Ureter (tissue), 1 donor: ENCODE data around the gene WDR90. TPM values are rescaled to one million over a fixed set of nuclear protein-coding genes. Genes with fewer than 3 reads are reported as not detected.
"Not testable (repeated sequence)": the region's sequence is repeated elsewhere in the genome, so short reads cannot be mapped to it uniquely, and the experiment has no call there.

Experiments used
- DNase-seq: peaks from one replicate; pipeline ENCODE4 v3.0.0-alpha.2; 2020; ENCODE audit warnings: low spot score
- total RNA-seq: library from RNA; stranded (reverse); gene quantifications from one replicate; pipeline ENCODE4 v1.2.4, GENCODE V29; 2023
- donor health status: DM: yes; HTN: yes; CAD: no.

Gene WDR90
- total RNA-seq, 1 donor from 2014 or later, result 53.3 TPM

DNA sequence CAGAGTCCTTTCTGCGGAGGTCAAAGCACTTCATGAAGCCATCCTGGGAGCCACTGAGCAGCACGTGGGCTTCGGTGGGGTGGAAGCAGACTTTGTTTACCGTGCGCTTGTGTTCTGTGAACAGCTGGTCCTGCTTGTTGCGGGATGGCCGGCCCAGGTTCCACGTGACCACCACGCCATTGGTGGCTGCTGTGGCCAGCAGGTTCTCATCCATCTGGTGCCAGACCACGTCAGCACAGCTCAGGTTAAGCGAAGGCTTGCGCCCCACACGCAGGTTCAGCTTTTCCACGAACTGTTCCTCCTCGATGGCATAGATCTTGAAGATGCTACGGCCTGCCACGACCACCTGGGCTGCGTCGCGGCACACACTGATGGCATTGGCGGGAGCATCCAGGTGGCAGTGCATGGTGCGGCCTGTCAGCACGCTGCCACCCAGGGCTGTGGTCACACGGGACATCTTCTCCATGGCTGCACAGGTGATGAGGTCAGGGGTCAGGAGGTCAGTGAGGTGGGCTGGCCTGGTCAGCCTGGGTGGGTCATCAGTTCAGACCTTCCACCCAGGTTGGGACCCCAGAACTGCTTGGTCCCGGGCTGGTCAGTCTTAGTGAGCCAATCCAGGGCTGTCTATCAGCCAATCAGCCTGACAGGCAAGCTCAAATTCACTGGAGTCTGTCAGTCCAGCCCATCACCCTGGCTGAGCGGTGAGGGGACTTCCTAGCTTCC lies 40.2 kb downstream of the WDR90 start:
- DNase-seq, result no peak

DNA sequence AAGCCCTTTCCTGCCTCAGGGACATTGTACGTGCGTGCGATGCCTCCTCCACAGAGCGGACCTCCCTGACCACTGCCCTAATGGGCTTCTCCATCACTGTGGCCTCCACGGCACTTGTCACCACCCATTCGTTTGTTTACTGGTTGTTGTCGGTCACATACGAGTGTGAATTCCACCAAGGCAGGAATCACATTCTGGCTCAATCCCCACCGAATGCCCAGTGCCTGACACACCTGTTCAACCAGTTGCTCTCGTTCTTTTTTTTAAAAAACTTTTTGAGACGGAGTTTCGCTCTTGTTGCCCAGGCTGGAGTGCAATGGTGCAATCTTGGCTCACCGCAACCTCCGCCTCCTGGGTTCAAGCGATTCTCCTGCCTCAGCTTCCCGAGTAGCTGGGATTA lies 42.1 kb downstream of the WDR90 start:
- DNase-seq, result not testable (repeated sequence)

DNA sequence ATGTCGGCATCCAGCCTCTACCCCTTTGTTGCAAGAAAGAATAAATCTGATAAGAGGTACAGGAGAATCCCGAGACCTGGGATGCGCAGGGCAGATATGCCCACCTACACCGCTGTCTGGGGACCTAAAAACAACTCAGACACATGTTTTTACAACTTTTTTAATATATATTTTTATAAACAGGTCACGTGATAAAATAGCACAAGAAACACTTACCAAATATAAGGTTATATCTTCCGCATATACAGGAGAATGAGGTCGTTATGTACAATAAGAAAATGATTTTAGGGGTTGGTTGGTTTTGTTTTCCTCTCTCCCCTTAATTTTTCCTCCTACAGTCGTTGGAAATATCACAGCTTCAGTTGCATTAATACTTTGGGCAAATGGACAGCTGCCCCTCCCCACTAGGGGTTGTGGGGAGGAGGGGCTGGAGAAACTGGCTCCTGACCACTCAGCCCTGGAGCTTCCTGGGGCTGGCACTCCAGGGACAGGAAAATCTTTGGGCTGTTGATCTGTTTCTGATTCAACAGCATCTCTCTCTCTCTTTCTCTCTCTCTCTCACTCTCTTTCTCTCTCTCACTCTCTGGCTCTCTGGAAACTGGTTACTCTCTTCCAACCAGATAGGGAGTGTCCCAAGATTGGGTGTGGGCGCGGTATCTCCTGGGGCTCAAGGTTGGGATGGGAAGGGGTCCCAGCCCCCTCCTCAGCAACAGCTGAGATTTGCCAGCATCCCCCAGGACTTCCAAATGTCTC lies 43.4 kb downstream of the WDR90 start:
- no peak for DNase-seq

DNA sequence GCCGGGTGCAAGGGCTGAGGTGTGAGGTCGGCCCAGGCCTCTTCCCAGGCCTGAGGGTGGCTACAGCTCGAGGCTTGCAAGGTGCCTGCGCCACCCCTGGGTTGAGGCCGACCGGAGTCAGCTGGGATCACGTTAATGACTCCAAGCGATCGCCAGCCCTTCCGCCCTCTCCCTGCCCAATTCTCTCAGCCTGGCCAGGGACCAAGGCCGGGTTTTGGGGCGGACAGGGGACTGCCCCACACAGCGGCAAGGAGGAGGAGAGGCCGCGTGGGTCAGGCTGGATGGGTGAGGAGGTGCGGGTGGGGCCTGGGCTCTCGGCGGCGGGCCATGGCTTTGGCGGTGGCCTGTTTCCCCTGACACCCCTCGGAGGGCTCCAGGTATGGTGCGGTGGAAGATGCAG lies 44.2 kb downstream of the WDR90 start:
- no peak for DNase-seq

DNA sequence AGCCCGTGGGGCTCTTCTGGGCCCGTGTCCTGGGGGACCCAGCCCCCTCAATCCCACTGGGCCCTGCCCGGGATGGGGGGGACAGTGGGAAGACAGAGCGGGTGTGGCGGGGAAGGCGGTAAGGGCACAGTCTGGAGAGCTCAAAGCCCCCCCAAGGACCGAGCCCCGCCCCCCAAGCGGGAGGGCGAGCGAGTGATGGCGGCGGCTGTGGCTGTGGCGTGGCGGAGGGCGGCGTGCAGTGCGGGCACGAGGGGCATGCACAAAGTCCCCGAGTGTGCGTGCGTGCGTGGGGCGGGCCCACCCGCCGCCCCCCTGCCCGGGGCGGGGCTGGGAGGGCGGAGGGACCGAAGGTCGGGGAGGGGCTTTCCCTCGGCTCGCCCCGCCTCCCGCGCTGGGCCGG lies 44.6 kb downstream of the WDR90 start:
- DNase-seq, result no peak

DNA sequence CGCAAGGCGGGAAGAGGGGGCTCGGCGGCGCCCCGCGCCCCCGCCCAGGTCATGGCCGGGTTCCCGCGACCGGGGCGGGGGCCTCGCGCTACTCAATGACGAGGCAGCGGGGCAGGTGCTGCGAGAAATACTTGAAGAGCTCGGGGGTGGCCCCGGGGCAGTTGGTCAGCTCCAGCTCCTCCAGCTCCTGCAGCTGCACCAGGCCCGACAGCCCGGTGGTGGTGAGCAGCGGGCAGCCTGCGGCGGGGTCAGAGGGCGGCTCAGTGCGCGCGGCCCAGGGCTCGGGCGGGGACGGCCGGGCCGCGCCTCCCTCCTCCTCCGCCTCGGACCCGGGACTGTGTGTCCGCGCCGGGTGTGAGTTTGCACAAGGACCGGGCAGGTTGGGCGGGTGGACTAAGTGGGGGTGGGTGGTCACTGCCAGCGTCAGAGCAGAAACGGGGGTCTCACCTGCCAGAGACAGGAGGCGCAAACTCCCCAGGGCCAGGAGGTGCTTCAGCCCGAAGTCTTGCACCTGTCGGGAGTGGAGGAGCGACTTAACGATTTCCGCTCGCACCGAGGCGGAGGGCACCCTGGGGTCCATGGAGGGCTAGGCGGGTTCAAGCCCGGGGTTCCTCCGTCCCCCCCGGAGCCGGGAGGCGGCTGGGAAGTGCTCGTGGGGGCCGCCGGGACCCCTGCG lies 45.2 kb downstream of the WDR90 start:
- DNase-seq, result no peak

DNA sequence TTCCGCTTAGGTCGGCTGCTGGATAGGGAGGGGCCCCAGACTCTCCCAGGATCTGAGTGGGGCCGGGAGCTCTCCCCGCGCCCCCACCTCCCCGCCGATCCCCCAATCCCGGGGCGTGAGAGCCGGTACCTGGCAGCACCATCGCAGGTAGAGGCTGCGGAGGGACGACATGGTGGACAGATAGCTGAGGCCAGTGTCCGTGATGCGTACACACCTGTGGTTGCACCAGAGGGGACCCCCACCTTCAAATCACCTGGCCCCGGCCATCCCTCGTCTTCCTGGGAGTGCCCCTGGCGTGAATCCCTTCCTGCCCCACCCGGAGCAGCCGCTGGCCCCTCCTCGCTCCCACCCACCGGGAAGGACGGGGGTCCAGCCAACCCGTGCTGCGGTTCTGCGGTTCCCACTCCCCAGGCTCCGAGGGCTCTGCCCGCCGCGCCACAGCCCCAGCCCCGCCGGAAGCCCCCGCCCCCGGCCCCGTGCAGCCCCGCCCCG lies 45.7 kb downstream of the WDR90 start:
- DNase-seq, result no peak

DNA sequence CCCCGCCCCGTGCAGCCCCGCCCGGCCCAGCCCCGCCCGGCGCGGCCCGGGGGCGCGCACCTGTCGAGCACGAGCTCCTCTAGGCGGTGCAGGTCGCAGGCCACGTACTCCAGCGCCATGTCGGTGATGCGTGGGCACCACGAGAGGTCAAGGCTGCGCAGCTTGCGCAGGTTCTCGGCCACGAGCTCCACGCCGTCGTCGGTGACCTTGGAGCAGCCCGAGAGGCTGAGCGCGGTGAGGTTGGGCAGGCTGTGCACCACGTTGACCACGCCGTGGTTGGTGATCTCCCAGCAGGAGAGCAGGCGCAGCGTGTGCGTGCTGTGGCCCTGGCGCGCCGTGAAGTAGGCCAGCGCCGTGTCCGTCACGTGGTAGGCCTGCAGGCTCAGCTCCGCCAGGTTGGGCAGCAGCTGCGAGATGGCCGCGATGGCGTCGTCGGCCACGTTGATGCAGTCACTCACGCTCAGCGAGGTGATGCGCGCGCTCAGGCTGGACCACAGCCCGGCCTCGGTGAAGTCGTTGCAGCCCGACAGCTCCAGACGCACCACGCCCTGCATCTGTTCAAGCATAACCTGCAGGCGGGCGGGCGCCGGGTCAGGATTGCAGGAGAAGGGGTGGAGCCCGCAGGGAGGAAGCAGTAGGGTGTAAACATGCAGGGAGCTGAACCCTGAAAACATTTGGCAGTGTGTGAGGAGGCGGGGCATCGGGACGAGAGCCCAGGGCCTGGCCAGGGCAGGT lies 46.4 kb downstream of the WDR90 start:
- peak; percentile 76 for DNase-seq

DNA sequence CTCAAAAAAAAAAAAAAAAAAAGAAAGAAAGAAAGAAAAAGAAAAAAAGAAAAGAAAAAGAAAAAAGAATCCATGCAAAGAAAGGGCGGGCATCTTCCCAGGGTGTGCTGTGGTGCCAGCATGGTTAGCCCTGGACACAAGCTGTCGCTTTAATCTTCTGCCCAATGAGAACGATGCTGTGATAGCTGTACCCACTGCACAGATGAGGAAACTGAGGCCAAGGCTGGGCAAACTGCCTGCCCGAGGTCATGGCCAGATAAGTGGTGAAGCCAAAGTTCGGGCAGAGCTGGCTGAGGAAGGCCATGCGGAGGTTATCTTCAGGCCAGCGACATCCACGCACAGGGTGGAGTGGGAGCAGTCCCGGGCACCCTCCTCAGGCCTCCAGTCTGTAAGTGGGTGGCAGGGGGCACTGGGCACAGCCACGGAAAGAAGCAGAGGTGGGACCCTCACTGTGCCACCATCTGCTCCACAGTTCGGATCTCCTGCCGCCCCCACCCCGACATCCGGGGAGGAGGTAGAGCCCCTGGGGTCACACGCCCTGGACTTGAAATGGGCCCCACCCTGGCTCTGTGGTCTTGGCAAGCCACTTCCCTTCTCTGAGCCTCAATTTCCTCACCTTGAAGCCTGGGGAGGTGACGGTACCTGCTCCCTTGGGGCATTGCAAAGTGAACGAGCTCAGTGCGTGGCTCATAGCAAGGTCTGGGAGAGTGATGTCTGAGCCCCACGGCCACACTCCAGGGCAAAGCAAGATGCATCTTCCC lies 49.9 kb downstream of the WDR90 start:
- no peak for DNase-seq

DNA sequence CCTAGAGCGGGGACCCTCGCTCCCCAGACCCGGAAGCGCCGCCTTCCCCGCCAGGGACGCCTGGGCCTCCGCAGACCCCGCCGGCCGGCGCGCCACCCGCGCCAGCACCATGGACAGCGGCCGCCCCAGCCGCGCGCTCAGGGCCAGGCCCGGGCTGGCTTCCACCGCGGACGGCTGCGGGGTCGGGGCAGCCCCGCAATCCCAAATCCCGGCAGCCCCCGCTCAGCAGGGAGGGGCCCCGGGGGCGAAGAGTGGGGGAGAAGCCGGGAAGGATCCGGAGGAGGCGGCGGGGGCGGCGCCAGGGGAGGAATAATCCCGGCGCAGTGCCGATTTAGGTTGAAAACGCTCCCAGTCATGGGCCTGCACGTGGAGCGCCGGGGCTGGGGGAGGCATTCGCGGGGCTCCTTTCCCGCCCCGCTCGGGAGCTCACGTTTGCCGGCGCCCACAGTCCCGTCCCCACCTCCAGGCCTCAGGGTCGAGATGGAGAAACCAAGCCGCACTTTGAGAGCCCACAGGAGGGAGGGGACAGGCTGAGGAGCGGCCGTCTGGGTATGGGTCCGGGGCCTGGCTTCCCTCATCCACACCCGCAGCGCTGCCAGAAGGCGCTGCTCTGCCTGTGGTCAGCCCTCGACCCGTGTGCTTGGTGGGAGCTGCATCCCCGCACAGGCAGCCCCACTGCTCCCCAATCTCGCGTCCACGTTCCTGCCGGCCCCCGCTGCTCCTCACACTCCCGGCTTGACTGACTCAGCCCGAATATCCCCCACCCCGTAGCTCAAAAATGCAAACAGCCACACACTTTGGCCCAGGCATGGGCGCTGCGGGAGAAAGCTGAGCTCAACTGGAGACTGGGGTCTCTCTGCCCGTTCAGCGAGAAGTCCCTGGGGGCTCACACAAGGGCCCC lies 51.8 kb downstream of the WDR90 start:
- no peak for DNase-seq

DNA sequence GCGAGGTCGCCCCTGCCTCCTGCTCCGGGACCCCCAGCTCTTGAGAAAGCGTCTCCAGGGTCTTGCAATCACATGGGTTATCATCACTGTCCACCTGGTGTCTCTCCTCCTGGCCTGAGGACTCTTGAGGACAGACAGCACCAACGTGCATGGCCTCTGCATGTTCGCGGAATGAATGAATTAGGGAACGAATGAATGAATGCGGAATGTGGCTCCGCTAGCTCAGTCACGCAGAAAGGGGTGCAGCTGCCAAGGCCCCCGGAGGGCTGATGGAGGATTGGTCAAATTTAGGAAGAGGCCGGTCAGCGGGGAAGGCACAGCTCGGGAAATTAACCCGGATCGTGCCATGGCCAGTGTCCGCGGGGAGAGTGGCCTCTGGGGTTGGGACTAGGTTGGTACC lies 53.2 kb downstream of the WDR90 start:
- no peak for DNase-seq

DNA sequence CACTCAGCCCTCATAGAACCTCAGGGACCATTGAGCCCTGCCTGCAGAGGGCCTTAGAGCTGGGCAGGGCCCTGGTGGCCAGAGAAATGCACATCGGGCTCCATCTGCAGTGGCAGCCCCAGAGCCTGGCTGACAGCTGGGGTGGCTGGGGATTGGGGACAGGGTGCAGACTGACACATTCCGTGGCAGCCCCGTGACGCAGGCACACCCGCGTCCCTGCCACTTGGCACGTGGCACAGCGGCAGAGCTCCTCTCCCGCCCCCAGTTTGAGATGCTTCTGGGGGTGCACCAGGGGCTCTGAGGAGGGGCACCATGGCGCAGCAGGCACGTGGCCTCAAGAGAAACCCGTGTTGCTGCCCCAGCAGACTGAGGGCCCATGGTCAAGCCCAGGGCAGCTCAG lies 54.2 kb downstream of the WDR90 start:
- DNase-seq, result no peak

DNA sequence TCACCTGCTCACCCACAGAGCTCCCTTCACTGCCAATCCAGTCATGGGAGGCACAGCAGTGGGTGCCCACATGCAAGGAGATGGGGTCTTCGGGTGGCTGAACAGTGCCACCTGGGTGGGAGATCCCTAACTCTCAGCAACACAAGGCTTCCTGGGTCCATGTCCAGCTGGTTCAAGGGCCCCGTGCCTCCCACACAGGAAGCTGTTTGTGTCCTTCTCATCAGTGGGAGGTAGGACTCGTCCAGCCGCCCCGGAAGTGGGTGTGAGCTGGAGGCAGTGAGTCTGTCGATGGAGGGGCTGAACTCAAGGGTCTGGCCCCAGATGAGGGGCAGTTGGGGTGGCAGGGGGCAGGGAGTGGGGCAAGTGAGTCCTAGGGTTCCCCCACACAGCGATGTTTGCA lies 54.9 kb downstream of the WDR90 start:
- no peak for DNase-seq

DNA sequence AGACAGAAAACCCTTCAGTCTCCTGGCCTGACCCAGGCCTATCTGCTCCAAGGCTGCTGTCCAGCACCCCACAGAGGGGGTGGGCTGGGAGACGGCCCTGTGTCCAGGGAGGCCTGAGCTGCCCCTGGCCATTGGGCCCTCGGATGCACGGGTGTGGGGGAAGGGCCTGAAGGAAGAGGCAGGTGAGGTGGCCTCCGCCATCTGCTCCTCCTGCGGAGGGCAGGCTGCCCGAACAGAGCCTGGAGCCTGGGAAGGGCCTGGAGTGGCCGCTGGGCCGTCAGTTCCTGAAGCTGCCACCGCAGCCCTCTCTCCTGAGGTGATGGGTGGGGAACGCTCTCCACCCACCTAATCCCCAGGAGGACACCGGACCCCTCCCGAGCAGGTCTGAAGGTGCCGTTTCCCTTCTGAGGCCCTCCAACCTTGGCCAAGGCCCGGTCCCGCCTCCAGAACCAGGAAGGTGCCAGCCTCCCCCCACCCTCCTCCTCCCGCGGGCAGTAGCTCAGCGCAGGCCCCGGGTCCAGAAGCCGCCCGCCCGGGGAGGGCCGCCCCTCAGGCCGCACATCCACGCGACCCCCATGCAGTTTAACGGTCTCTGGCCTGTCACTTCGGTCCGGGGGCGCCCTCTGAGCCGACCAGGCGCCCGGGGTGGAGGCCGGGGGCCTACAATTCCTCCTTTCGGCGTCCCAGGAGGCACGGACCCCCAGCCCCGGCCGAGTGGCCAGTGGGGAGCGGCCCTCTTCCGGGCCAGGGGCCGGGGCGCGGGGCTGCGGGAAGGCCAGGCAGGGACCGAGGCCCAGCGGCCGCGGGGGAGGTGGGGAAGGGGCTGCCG lies 55.6 kb downstream of the WDR90 start:
- DNase-seq, result no peak

DNA sequence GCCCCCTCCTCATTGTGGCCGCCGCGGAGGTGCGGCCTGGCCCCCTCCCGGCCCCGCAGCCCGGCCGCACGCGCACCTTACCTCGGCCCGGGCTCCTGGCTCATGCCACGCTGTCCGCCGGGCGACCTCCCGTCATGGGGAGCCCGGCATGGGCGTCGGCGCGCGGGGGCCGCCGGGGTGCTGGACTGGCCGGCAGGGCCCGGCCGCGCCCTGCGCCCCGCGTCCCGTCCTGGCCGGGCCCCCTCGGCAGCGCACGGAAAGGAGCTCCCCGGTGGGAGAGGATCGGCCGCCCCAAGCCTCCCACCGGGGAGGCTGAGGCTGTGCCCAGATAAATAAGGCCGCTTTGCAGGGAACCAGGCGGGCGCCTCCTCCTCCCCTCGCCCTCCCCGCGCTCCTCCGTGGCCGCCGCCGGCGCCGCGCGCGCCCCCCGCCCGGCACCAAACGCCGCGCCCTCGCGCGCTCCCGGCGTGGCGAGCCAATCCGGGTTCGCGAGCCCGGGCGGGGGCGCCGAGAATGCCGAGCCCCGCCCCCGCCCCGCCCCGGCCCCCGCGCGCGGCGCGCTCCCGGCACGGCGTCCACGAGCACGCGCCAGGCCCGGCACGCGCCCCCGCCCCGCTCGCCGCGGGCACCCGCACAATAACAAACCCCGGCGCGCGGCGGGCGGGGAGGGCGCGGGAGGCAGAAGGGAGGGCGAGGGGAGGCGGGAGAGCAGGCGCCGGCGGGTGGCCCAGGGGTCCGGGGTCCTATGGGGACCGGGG lies 56.4 kb downstream of the WDR90 start, which contains the start of gene FBXL16:
Gene FBXL16 (minus strand): TSS at position 371 of the 758 bp plus-strand sequence. CDS start 8,396 bp downstream, outside the sequence.
- DNase-seq, result no peak

DNA sequence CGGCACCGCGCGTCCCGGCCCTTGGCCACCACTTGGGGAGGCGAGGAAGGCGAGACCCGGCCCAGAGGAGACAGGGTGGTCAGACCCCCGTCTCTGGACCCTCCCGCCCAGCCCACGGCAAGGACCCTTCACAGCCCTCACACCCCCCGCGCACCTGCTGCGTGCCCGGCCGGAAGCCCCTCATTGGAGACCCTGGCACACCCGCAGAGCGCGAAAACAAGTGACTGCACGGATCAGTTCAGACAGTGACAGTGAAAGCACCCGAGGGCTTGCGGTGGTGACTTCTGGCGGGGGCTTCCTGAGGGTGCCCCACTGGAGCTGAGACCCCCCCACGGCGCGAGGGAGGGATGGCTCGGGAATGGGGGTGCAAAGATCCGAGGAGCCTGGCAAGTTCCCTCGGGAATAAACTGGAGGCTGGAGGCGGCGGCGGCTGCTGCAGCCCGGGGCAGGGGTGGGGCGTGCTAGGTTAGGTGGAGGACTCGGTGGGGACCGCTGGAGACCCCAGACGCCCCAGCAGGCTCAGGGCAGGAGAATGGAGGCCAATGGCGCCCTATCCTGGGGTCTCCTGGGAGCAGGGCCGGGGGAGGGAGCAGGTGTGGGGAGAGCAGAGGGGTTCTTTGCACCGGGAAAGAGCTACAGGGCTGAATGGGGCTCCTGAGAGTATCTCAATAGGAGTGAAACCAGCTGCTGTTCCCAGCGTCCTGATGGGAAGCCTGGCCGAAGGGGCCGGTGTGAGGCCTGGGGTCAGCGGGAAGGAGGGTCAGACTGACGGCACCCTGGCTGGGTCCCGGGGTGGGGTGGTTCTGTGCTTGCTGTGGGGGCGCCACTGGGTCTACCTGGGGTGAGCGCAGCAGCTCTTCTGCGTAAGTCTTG lies 57.3 kb downstream of the WDR90 start:
- DNase-seq, result no peak

DNA sequence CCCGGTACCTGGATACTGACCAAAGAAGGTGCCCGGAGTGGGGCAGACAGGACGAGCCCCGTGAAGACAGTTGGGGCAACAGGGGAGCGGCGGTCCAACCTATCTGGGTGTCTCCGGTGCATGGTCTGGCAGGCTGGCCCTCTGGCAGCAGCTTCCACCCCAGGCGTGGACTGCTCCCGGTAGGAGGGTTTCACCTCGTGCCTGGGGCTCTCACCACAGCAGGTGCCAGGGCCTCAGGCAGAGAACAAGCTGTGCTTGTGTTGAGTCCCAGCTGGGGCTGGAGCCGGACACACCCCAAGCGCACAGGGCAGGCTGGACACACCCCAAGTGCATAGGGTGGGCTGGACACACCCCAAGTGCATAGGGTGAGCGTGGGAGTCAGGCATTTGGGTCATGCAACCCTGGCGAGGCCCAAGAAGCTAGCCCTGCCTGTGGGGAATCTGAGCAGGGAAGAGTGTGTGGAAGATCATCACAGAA lies 57.9 kb downstream of the WDR90 start:
- no peak for DNase-seq
